Rectal smooth muscle tissue (tissue), 1 donor: ENCODE results near the gene IQUB.
"Not testable (repeated sequence)": the region's sequence is repeated elsewhere in the genome, so short reads cannot be mapped to it uniquely, and the experiment has no call there.

Experiments
- H3K27ac ChIP-seq: one replicate; pipeline ENCODE4 v1.7.0; 2013; ENCODE audit warnings: low read depth, low read length, inconsistent platforms
- H3K27me3 ChIP-seq: one replicate; pipeline ENCODE4 v1.7.0; 2013; ENCODE audit warnings: low read length; ENCODE audit not compliant: control insufficient read depth, insufficient read depth
- H3K36me3 ChIP-seq: one replicate; pipeline ENCODE4 v1.7.0; 2013; ENCODE audit warnings: low read length; ENCODE audit not compliant: control insufficient read depth, insufficient read depth
- H3K4me1 ChIP-seq: one replicate; pipeline ENCODE4 v1.7.0; 2013; ENCODE audit warnings: low read length; ENCODE audit not compliant: control insufficient read depth, insufficient read depth
- H3K4me3 ChIP-seq: one replicate; pipeline ENCODE4 v1.7.0; 2013; ENCODE audit warnings: low read length
- H3K9ac ChIP-seq: one replicate; pipeline ENCODE4 v1.7.0; 2013; ENCODE audit warnings: low read length

The IQUB gene

DNA sequence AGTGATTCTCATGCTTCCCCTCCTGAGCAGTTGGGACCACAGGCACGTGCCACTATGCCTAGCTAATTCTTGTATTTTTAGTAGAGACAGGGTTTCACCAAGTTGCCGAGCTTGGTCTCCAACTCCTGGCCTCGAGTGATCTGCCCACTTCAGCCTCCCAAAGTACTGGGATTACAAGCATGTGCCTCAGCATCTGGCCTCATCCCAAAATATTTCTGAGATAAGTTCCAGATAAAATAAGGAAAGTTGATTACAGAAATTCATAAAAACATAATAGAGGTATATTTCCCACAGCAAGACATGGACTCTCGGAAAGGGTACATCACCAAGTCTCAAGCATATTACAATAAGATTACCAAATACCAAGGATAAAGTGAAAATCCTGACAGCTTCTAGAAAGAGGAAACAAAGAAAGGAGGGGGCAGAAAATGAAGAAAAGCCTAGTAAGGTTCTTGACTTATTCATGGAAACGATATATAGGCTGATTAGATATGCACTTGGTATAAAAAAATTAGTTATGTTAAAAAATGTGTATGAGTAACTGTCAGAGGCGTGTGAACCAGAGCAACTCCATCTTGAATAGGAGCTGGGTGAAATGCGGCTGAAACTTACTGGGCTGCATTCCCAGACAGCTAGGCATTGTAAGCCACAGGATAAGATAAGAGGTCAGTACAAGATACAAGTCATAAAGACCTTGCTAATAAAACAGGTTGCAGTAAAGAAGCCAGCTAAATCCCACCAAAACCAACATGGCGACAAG is 35.0 kb downstream of the IQUB start:
- no peaks in the 10 kb centered on the region for H3K36me3 ChIP-seq
- no peak overlapping the region for H3K4me3 ChIP-seq
- H3K9ac ChIP-seq = no peak overlapping the region

DNA sequence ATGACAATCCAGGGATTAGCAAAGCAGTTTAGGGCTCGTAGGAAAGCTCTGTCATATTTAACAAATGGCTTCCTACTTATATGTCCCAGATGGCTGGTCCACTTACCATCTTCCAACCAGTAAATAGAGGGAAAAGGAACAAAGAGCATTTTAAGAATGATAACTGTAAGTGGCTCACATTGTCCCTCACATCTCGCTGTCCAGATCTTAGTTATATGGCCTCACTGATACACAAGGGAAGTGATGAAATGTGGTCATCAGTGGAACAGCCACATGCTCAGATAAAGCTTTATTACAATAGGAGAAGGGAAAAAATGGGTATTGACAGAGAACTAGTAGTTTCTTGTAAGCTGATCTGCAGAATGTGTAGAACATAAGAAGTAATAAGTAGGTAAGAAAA is 35.8 kb downstream of the IQUB start:
- Histone ChIP-seq H3K27me3 (no peaks in the 10 kb centered on the region), H3K4me3 (no peak overlapping the region), H3K9ac (no peak overlapping the region), H3K27ac (no peak overlapping the region), H3K36me3 (no peaks in the 10 kb centered on the region), H3K4me1 (no peaks in the 10 kb centered on the region)

More for the DNA sequence above, 35.0 kb downstream of the IQUB start:
- no peak overlapping the region for H3K27ac ChIP-seq
- no peaks in the 10 kb centered on the region for H3K27me3 ChIP-seq
- H3K4me1 ChIP-seq = no peaks in the 10 kb centered on the region

DNA sequence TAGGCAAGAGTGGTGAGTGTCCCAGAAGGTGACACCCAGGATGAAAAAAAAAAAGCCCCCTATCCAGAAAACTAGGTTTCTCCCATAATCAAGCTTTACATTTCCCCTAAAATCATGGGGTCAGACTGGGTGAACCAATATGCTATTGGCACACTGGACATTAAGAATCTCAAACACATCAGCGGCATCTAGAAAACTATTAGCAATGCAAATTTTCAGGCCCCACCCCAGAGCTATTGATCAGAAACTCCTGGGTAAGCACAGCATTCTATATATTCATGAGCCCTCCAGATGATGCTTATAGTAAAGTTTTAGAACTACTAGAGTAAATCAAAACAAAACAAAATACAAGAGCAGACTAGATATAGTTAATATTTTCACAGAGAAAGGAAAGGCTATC is 36.4 kb downstream of the IQUB start:
- H3K9ac ChIP-seq = no peak overlapping the region
- H3K4me3 ChIP-seq = no peak overlapping the region
- no peaks in the 10 kb centered on the region for H3K36me3 ChIP-seq
- H3K4me1 ChIP-seq = no peaks in the 10 kb centered on the region
- no peak overlapping the region for H3K27ac ChIP-seq
- no peaks in the 10 kb centered on the region for H3K27me3 ChIP-seq

DNA sequence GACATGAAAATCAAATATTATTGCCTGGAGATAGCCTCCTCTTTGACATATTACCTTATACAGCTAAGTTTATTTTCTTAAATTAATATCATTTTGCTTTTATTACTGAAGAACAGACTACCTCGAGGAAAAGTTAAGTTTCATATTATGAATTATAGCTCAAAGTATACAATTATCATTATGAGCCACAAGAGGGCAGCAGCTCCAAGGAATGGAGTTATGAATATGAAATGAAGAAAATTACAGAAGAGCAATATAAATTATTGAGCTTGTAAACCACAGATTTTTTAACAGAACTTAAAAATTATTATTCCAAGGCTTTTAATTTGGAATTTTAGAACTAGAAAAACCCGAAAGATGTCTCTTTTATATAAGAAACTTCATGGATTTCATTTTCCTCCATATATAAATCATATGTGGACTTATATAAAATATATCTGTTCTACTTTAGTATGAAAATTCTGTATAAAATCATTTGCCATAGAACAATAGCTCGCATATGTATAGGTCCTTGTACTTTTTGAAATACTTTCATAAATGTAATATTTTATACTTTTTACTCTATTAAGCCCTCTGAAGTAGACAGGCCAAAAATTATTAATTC is 40.1 kb downstream of the IQUB start:
- Histone ChIP-seq H3K27me3 (no peaks in the 10 kb centered on the region), H3K4me3 (no peak overlapping the region), H3K9ac (no peak overlapping the region), H3K27ac (no peak overlapping the region), H3K4me1 (no peaks in the 10 kb centered on the region), H3K36me3 (no peaks in the 10 kb centered on the region)

DNA sequence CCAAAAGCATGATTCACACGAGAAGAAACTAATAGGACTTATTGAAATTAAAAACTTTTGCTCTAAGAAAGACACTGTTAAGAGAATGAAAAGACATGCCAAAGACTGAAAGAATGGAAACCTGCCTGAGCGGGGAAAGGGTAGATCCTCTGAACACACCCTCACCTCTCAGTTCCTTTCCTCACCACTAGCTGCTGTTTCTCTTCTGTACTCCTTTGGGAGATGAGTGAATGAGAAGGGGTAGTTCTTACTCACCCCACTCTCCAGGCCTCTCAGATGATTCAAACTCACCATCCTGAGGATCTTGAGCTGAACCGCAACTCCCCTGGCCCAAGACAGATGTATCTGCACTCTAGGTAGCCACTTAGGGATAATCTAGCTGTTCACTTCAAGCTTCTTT is 41.9 kb downstream of the IQUB start:
- Histone ChIP-seq H3K4me3 (no peak overlapping the region), H3K27ac (no peak overlapping the region), H3K4me1 (no peaks in the 10 kb centered on the region), H3K27me3 (no peaks in the 10 kb centered on the region), H3K9ac (no peak overlapping the region), H3K36me3 (no peaks in the 10 kb centered on the region)

DNA sequence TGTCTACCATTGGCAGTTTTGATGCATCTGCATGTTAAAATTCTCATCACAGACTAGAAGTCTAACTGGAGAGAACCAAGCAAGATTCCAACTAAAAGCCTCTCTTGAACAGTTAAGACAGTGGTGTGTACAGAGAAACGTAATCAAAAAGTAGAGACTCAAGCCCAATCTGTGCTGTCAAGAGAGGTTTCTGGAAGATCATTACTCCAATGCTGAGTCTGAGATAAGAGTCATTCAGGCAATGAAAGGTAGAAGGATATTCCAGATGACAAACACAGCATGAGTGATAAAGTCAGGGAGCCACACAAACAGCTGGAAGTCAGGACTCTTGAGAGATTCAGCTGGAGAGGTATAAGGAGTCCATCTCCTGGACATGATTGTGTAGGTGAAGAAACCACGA is 48.7 kb downstream of the IQUB start:
- H3K4me3 ChIP-seq = no peak overlapping the region
- no peak overlapping the region for H3K9ac ChIP-seq
- H3K36me3 ChIP-seq = no peaks in the 10 kb centered on the region
- no peak overlapping the region for H3K27ac ChIP-seq
- no peaks in the 10 kb centered on the region for H3K27me3 ChIP-seq
- H3K4me1 ChIP-seq = no peaks in the 10 kb centered on the region

DNA sequence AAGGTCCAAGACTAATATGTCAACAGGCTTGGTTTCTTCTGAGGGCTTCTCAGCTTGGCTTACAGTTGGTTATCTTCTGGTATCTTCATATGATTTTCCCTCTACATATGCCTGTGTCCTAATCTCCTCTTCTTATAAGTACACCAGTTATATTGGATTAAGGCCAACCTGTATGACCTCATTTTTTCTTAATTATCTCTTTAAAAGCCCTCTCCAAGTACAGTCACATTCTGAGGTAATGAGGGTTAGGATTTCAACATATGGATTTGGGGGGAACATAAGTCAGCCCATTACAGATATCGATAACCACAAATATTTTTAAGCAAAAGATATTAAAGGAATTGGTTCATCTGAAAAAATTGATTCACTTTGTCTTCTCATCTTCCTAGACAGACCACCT is 49.2 kb downstream of the IQUB start:
- Histone ChIP-seq H3K27ac (no peak overlapping the region), H3K4me1 (no peaks in the 10 kb centered on the region), H3K36me3 (no peaks in the 10 kb centered on the region), H3K4me3 (no peak overlapping the region), H3K9ac (no peak overlapping the region), H3K27me3 (no peaks in the 10 kb centered on the region)

DNA sequence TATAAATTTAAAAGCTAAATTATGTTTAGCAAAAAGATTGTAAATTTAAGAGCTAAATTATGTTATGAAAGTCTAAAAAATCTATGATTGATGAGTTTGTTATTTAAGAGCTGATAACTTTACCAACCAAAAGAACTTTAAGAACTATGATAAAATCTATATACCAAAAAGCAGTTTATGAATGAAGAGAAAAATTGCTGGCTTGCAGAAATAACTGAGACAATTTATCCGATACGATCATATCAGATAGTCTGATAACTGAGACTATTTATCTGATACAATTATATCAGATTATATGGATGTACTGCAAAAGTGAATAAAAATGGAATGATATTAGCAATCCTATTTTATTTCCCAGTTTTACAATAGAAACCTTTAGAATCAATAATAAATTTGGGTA is 50.2 kb downstream of the IQUB start:
- H3K4me1 ChIP-seq = no peaks in the 10 kb centered on the region
- no peak overlapping the region for H3K9ac ChIP-seq
- no peaks in the 10 kb centered on the region for H3K27me3 ChIP-seq
- H3K27ac ChIP-seq = no peak overlapping the region
- no peak overlapping the region for H3K4me3 ChIP-seq
- H3K36me3 ChIP-seq = no peaks in the 10 kb centered on the region

DNA sequence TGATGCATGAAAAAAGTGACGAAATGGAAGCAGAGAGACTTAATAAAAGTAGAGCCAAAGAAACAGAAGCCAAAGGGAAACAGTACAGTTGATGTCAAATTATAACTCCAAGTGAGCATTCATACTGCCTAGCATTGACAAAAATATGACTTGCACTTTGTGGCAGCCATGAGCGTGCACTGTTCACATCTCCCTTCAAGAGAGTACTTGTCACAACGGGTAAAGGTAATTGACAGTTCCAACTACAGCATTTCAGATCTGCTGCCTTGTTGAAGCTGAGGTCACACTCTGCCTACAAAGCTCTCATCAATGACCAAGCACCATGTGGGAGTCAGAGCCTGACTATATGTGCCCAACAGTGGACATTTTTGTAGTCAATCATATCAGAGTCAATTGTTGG is 54.3 kb downstream of the IQUB start:
- H3K4me1 ChIP-seq = no peaks in the 10 kb centered on the region
- no peaks in the 10 kb centered on the region for H3K27me3 ChIP-seq
- no peaks in the 10 kb centered on the region for H3K36me3 ChIP-seq
- no peak overlapping the region for H3K9ac ChIP-seq
- H3K4me3 ChIP-seq = no peak overlapping the region
- H3K27ac ChIP-seq = no peak overlapping the region

DNA sequence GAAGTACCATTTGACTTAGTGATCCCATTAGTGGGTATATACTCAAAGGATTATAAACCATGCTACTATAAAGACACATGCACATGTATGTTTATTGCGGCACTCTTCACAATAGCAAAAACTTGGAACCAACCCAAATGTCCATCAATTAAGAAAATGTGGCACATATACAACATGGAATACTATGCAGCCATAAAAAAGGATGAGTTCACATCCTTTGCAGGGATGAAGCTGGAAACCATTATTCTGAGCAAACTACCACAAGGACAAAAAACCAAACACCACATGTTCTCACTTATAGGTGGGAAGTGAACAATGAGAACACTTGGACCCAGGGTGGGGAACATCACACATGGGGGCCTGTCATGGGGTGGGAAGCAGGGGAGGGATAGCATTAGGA is 56.3 kb downstream of the IQUB start:
- H3K36me3 ChIP-seq, H3K27ac ChIP-seq, H3K27me3 ChIP-seq, H3K9ac ChIP-seq, H3K4me1 ChIP-seq, H3K4me3 ChIP-seq: not testable (repeated sequence)

DNA sequence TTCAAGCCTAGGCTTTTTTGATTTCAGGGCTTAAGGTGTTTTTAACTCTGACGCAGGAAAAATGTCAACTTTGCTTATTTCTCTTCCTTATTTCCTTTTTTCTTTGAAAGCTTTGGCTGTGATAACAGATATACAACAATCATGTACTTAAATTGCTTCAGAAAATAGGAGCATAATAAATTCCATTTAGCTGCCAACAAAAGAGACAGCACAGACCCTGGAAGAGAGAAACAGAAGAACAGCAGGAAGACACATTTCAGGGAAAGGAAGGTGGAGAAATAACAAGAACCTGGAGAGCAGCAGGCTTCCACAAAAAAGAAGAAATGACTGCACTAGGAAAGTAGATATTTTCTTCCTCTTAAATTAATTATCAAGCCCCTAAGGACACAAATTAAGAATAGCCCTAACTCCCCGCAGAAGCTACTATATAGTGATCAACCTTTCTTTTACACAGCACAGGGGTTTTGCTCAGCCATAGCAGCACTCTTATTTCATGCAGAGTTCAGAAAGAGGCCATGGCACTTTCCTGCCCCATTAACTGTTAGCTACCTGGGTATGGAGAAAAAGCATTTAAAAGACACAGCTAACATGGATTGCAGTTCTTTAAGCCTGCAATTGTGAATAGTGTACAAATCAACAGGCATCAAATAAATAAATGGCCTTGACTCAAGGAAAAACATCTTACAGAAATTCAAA is 61.5 kb downstream of the IQUB start:
- no peak overlapping the region for H3K4me3 ChIP-seq
- H3K27me3 ChIP-seq = no peaks in the 10 kb centered on the region

DNA sequence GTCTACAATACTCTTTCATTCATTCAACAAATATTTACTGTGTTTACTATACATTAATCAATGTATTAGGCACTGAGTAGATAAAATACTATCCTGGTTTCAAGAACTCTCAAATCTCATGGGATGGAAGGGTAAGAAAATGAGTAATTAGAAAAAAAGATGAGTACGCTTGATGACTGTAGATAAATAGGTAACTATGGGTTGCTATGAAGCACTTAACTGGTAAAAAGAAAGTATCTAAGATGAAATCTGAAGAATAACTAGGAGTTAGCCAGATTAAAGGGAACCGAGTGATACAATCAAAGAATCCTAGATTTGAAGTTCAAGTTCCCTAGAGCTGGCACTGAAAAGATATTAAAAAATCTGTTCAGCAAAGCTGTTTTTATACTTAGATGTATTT is 62.1 kb downstream of the IQUB start:
- H3K9ac ChIP-seq = no peak overlapping the region
- H3K4me3 ChIP-seq = no peak overlapping the region
- H3K27ac ChIP-seq = no peak overlapping the region
- H3K4me1 ChIP-seq = peaks cover 2% of the 10 kb centered on the region
- no peaks in the 10 kb centered on the region for H3K36me3 ChIP-seq
- no peaks in the 10 kb centered on the region for H3K27me3 ChIP-seq

More for the DNA sequence above, 61.5 kb downstream of the IQUB start:
- Histone ChIP-seq H3K4me1 (peaks cover 2% of the 10 kb centered on the region), H3K9ac (no peak overlapping the region), H3K36me3 (no peaks in the 10 kb centered on the region), H3K27ac (no peak overlapping the region)

DNA sequence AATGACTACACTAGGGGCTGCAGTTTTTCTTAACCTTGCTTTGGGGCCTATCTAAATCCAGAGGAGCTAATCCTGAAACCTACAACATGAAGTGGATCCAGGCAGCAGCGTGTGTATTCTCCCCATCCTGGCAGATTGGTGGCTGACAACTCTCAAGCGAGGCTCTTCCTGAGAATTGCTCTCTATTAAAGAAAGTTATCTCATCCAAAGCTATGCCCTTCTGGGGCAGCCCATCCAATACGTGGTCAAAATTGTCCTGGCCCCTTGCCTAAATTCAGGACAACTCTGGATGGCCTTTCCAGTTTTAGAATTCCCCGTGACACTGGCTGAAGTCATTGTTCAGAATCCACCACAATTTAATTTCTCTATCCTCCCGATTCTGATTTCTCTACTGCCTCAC is 66.1 kb downstream of the IQUB start:
- H3K27ac ChIP-seq = no peak overlapping the region
- H3K36me3 ChIP-seq = no peaks in the 10 kb centered on the region
- H3K4me3 ChIP-seq = no peak overlapping the region
- peaks cover 2% of the 10 kb centered on the region for H3K4me1 ChIP-seq
- H3K9ac ChIP-seq = no peak overlapping the region
- H3K27me3 ChIP-seq = no peaks in the 10 kb centered on the region
